Measurements from ENCODE around the gene APMAP.

Gene APMAP, protein sequence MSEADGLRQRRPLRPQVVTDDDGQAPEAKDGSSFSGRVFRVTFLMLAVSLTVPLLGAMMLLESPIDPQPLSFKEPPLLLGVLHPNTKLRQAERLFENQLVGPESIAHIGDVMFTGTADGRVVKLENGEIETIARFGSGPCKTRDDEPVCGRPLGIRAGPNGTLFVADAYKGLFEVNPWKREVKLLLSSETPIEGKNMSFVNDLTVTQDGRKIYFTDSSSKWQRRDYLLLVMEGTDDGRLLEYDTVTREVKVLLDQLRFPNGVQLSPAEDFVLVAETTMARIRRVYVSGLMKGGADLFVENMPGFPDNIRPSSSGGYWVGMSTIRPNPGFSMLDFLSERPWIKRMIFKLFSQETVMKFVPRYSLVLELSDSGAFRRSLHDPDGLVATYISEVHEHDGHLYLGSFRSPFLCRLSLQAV

GRCh38 chr20:24992487-24993205 lies at the start of gene APMAP:
APMAP (minus strand) TSS chr20:24992751; CDS start chr20:24992688, 63 bp downstream.
- DNase-seq: peak; percentile 43 to 76

GRCh38 chr20:25041813-25042530 lies 49.4 kb upstream of the APMAP start:
- no peak for DNase-seq

DNA sequence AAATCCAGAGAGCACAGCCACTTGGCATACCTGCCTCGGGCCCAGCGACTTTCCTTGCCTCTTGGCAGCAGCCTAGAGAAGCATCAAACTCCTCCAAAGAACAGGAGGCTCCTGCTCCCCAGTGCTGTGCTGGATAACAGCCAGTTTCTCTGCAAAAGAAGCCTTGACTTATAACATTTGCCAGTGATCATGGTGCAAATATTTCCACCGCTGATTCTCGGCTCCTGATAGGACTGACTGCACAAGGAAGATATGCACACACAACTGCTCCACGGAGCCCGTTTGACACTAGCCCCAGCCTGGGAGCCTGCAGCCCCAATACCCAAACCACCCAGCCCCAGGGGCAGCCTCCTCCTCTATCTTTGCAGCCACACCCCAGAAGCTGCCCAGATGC lies 47.9 kb upstream of the APMAP start:
- no peak for DNase-seq

- peak; percentile 40 to 80 for DNase-seq
These were observed 47.3 kb upstream of the APMAP start for GRCh38 chr20:25039697-25040437.

DNA sequence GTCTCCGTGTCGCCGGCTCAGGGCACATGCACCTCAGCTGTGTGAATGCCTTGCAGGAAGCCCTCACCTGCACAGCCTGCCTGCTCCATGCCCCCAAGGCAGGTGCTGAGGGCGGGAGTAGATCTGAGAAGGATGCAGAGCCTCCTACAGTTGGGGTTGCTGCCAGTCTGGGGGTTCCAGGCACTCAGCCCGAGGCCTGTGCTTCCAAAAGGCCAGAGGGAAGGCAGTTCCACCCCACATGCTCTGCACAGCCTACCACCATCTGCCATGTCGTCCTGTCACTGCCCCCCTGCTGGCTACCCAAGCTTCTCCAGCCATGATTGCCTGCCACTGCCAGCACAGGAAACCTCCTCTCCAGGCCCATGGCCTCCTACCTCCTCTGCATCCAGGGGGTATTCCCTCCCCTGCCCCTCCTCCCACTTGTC lies 46.1 kb upstream of the APMAP start:
- DNase-seq: peak; percentile 72 to 86

DNA sequence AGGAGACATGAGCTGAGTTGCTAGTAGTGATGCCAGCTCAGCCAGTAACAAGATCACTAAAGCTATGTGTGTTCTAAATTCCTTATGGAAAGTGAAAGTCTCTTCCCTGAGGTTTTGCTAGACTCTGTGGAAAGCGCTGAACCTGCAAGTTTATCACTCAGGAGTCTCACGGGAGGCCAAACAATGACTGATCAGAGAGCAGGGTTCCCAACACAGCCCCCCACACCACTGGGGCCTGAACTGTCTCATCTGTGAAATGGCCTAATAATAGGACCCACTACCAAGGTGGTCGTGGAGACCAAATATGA lies 45.5 kb upstream of the APMAP start:
- DNase-seq: no peak

GRCh38 chr20:25037288-25038102 lies 44.9 kb upstream of the APMAP start:
- no peak for DNase-seq

- DNase-seq: no peak
These were observed 43.9 kb upstream of the APMAP start for GRCh38 chr20:25036331-25036936.

- DNase-seq: no peak
These were observed 43.4 kb upstream of the APMAP start for GRCh38 chr20:25035921-25036320.

DNA sequence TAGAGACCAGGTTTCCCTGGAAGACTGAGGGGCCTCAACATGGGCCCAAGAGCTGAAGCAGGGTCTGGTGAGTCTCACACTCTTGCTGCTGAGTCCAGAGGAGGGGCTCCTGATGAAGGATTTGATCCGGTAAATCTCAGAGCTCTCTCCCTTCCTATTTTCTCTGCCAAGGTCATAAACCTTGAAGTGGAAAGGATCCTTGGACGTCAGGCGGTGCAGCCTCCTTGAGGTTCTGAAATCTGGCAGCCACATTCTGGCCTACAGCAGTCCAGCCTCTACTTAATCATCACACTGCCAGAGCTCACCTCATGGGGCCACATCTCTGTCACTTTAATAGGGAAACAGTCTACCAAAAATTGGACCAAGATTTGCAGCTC lies 41.4 kb upstream of the APMAP start:
- DNase-seq: no peak

DNA sequence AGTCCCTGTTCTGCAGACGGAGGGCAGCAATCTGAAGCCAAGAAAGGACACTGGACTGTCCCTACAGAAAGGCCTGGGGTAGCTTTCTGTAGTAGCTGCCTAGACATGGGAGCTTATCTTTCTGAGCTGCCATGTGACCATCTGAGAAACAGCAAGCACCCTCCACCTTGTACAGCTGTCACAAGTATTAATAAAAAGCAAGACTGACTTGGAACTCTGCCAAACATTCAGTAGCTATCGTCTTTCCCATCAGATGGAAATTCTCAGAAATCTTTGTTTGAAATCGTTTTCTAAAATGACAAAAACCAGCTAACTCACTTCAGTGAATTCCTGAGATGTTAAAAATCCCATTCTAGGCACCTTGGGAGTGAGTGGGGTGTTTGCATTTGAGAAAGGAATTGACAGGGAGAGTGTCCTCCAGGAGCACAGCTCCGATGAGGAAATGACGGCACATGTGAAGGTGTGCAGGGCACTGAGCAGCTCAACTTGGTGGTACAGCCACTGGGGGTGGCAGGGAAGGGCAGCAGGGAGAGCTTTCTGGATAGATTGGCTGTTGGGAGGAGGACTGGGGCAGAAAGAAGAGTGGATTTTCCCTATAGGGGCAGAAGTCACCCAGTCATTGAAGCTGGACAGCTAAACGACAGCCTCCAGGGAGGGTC lies 40.8 kb upstream of the APMAP start:
- DNase-seq: no peak

DNA sequence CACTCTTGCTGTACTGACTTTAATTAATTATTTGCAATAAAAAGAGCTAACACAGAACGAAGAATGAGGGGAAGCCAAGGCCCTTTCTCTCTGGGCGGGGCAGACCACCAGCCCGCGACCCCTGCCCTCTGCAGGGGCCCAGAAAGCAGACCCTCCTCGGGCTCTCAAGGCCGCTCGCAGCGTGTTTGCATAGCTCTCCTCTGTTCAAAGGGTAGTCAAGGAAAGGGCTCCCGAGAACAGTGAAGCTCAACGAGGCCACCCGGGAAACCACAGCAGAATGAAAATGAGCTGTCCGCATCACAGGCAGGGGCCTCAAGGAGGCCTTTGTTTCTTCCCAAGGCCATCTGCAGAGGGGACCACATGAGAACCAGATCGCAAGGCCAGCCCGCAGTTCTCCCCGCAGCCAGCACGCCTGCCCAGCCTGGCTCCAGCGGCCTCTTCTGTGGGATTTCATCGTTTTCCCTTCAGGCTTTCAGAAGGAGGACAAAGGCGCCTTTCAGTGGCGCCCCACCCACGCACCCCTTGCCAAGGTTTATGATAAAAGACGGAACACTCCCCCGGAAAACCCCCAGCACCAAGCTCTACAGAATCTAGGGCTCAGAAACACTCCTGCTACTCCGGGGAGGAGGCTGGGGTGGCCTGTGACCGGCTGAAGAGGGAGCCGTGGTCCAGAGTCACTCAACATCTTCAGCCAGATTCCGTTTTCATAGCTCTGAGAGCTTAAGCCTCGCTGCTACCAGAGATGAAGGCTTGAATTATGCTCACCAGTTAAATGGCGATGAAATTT lies 40.1 kb upstream of the APMAP start:
- DNase-seq: no peak

DNA sequence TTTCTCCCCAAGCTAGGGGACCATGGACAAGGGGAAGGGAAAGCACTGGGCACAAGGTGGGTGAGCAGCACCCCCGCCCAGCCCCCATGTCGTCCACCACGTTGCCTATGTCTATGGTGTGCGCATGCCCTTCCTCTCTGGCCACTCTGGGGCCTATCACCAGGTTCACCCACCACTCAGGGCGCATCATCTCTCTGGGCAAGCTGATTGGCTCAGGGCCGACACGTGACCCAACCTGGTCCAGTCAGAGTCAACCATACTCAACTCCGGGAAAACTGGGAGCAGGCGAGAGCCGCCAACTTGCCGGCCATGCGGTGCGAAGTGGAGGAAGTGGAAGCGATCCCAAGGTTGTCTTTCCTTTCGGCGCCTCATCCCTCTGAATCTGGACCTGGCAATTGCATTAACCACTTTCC lies 39.5 kb upstream of the APMAP start:
- no peak for DNase-seq

DNA sequence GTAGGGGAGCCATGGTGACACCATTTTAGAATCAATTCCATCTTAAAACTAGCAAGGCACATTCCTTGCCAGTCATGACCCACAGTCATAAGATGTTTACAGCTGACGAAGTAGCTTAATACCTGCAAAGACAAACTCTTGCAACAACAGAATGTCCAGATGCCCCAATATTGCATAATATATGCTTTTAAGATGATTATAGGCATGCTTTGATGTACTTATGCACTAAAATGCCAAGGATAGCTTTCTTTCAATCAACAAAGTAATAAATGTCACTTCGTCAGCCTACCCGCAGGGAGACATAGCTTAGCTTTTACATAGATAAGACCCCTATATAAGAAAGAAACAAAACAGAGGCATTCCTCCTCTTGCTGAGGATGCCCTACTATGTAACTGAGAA lies 38.7 kb upstream of the APMAP start:
- no peak for DNase-seq

DNA sequence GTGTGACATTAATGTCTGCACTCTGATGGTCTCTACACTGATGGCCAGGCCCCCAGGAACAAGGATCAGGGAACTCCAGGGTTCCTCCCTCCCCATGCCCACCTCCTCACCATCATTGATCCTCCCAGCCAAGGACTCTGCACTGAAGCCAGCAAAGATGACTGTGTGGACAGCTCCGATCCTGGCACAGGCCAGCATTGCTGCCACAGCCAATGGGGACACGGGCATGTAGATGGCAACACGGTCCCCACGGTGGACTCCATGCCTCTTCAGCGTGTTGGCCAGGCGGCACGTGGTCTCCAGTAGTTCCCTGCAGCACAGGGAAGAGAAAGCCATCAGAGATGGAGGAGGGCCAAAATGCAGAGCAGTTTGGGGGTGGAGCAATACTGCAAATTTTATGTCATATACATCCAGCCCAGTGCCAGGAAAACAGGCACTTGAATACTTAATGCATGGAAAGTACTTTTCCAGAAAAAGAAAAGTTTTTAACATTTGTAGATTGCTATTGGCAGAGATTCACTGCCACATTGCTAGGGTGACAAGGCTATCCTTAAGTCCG lies 38.2 kb upstream of the APMAP start:
- DNase-seq: no peak

DNA sequence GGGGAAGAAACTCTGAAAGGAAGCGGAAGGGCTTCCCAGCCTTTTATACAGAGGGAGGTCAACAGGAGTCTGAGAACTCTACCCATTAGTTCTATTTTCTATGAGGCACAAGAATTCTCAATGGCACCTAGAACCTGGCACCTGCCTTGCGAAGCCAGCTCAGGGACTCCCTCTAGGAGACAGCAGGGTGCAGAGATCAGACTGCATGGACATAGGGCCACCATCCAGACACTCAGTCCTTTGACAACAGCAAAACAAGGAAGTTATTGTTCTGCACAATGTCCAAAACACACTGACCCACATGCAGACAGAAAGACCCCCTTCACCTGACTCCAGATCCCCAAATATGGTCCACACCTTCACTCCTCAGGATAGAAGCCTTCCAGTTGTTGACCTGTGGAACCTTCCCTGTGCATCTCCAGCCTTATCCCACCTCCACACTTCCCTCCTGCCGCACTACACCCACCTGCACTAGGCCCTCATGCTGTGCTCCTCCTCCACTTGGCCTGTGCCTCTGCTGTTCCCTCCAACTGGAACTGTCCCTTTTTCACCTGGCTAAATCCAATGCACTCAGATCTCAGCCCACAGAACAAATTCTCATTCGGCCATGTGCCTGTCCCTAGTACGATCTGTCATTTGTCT lies 37.6 kb upstream of the APMAP start:
- no peak for DNase-seq

DNA sequence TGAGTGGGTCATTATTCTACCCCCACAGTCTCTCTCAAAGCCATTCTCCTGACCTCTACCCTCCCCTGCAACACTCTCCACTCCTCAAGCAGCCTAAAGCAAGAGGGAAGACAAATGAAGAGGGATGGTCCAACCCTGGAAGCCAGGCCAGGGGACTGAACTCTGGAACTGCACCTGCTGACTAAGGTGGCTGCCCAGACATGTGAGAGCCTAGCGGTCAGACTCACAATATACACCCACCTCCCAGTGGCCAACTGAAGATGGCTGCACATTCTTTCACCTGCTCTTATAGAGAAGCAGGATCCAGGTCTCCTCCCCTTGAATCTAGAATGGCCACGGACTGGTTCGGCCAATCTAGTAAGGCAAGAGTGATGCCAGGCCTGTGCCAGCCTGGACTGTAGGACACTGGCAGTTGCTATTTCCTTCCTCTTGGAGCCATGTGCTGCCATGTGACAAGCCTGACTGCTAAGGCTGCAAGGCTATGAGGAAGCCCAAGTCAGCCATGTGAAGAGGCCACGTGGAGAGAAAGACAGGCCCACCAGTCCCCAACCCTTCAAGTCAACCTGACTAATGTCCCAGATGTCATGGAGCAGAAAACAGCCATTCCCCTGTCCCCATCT lies 33.5 kb upstream of the APMAP start:
- no peak for DNase-seq

DNA sequence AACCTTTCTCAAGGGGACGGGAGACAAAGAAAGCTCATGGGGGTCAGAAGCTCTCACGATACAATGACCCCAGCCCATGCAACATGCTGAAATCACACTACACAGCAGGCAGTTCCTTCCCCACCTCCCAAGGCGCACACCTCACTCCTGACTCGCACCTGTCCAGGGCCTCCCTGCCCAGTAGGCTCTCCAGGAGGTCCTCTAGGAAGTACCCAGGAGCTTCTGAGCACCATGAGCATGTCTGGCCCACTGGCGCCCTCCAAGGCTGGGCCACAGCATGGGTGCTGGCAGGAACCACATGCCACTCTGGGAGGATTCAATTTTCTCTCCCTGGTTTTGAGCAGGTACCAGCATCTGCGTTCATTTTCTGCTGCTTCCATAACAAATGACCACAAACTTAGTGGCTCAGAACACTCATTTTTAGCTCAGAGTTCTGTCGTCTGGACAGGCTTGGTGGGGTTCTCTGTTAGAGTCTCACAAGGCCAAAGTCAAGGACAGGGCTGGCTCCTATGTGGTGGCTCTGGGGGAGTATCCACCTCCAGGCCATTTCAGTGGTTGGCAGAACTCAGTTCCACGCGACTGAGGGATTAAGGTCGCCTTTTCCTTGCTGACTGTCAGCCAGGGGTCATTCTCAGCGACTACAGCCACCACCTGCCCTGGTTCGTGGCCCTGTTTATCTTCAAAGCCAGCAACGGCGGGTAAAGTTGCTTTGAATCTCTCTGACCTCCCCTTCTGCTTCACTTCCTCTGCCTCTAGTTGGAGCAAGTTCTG lies 32.7 kb upstream of the APMAP start:
- DNase-seq: no peak

All from cerebellar nuclear complex (tissue), 1 donor.